LNCaP clone FGC (cell line): ENCODE data around the gene DCAF4.

Source experiments
- DNase-seq: peaks from one replicate; pipeline ENCODE4 v3.0.0-alpha.2; 2011; ENCODE audit warnings: low read depth
- H3K4me3 ChIP-seq: 2 replicates; pipeline ENCODE4 v1.5.1; 2011; ENCODE audit warnings: mild to moderate bottlenecking, low read depth, low read length, control low read depth
- TF ChIP-seq, protein P1 (sequence below): IDR thresholded peaks from 2 replicates; pipeline ENCODE4 v1.5.1; 2012; ENCODE audit warnings: mild to moderate bottlenecking; ENCODE audit not compliant: control insufficient read depth, insufficient read depth; ENCODE audit errors: extremely low read depth

DCAF4 gene

DNA sequence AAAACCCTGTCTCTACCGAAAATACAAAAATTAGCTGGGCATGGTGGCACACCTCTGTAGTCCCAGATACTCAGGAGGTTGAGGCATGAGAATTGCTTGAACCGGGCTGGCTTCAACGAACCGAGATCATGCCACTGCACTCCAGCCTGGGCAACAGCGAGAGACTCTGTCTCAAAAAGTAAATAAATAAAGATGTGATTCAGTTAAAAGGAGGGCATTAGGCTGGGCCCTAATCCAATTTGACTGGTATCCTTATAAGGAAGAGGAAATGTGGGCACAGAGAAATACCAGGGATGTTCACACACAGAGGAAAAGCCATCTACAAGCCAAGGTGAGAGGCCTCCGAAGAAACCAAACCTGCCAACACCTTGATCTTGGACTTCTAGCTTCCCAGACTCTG, 10.1 kb upstream of the DCAF4 start:
- peak; percentile 76 for DNase-seq
- TF ChIP-seq, protein P1, sequence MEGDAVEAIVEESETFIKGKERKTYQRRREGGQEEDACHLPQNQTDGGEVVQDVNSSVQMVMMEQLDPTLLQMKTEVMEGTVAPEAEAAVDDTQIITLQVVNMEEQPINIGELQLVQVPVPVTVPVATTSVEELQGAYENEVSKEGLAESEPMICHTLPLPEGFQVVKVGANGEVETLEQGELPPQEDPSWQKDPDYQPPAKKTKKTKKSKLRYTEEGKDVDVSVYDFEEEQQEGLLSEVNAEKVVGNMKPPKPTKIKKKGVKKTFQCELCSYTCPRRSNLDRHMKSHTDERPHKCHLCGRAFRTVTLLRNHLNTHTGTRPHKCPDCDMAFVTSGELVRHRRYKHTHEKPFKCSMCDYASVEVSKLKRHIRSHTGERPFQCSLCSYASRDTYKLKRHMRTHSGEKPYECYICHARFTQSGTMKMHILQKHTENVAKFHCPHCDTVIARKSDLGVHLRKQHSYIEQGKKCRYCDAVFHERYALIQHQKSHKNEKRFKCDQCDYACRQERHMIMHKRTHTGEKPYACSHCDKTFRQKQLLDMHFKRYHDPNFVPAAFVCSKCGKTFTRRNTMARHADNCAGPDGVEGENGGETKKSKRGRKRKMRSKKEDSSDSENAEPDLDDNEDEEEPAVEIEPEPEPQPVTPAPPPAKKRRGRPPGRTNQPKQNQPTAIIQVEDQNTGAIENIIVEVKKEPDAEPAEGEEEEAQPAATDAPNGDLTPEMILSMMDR = no peak
- no peak overlapping the region for H3K4me3 ChIP-seq

DNA sequence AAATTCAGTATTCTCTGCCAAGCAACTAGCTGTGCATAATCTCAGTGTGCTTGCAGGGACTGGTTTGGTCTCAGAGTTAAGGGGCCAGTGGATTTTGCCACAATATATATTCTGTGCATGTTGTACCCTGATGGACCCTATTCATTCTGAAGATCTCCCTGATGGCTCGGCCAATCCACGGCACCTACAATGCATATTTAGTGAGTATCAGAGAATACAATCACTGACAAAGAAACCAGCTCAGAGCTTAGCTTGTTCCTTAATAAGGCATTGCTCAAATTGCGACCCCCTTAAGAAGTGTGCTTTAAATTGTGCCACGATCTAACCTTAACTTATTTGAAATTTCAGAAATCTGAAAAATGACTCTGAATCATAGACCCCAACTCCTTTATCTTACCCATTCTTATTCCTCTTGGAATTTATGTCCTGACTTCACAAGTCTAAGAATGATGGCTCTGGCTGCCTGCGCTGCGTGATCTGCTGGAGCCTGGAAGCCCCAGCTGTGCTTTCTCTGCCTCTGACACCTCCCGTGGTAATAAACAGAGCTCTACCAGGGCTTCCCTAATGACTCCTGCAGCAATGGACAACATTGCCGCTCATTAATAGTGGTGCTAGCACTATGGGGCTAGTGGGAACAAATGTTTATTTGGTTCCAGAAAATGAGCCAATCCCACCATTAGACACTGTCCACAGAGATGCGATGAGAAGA, 9.0 kb upstream of the DCAF4 start:
- no peak overlapping the region for H3K4me3 ChIP-seq
- DNase-seq = no peak
- TF ChIP-seq, protein P1 = no peak

DNA sequence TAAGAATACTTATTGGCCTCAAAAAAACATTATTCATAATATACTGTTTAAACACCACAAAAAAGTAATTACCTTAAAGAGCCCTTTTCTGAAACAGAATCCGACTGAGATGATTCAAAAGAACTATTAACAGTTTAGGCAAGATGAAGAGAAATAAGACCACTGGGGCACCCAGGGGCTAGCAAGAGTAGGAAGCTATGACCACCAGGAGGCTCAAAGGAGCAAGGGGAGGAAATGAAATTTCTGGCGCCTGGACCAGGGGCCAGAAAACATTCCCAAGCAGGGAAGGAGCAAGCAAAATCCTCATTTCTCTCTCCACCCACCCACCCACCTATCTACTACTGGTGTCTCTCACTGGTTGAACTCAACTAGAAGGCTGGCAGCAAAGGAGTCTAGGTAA, 6.3 kb upstream of the DCAF4 start:
- TF ChIP-seq, protein P1 = no peak
- no peak for DNase-seq
- H3K4me3 ChIP-seq = no peak overlapping the region

DNA sequence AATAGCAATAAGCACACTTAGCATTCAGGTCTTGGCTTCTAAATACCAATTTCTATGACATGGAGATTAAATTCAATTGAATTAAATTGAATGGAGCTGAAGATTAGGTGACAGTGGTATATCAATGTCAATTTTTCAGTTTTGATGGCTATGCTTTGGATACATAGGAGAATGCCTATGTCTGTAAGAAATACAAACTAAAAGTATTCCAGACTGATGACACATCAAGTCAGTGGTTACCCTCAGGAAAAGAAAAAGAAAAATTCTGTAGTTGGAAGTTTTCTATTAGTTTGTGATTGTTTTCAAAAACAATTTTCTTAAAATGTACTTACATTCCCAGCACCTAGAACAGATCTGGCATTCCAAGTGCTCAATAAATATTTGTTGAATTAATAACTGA, 4.9 kb upstream of the DCAF4 start:
- TF ChIP-seq, protein P1 = no peak
- no peak overlapping the region for H3K4me3 ChIP-seq
- no peak for DNase-seq

DNA sequence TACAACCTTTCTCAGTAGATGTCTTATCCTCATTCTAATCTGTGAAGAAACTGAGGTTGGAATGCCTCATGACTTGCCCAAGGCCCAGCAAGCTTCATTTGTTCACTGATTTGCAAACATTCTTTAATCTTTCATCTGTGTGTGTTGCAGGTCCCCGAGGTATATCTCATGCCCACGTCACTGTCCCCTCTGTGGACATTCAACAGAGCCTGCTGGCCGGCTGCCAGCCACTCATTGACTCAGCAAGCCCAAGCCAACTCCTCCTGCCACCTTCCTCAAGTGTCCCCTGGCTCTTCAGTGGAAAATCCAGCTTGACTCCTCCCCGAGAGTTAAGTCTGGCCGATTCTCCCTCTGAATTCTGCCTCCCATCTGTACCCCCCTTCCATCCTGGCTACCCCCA, 1.9 kb upstream of the DCAF4 start:
- TF ChIP-seq, protein P1 = no peak
- DNase-seq = no peak
- no peak overlapping the region for H3K4me3 ChIP-seq

DNA sequence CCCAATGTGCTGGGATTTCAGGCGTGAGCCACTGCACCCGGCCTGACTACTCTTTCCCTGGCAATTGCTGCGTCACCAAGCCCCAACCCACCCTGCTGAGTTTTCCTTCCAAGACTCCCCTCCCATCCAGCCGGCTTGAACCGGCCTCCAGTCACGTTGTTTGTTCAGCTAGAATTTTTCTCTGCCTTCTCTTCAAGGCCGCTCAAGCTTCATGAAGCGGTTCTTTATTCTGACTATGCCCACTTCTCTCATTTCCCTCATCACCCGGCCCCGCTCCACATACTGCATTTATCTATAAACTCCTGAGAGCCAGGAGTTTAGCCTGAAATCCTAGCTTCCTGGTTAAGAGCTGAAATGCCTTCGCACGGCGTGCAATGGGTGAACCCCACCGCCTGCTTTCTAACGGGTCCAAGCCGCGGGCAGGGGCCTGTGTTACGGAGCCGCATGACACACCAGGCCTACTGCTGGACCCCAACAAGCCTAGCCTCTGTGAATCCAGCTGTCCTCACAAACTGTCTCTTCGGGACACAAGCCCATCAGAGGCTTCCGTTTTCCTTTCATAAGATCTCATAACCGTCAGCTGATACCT, 999 bp upstream of the DCAF4 start:
- H3K4me3 ChIP-seq = peak overlapping the region; percentile 88
- TF ChIP-seq, protein P1 = no peak
- no peak for DNase-seq
